ENCODE results near the gene ABCF3.

GRCh38 chr3:184175506-184175905 is 10.5 kb upstream of the ABCF3 start:
- TF ChIP-seq POLR2A (IDR thresholded peaks at IDR 0.05) (no peak), CTCF (IDR thresholded peaks at IDR 0.05) (no peak)
